Neural progenitor cell (in vitro differentiated cells): ENCODE data around the gene PJA1.

Source experiments
- CTCF ChIP-seq: fragments of 200-600 bp; sonication (generic); IDR thresholded peaks from 2 replicates; pipeline ENCODE4 v1.5.1; 2017; ENCODE audit warnings: antibody characterized with exemption, mild to moderate bottlenecking
- EZH2 ChIP-seq: fragments of 200-600 bp; sonication (generic); IDR thresholded peaks from 2 replicates; pipeline ENCODE4 v1.6.1; 2017; ENCODE audit warnings: antibody characterized with exemption, mild to moderate bottlenecking, moderate library complexity
- EZH2phosphoT487 ChIP-seq: fragments of 200-600 bp; sonication (generic); IDR thresholded peaks from 2 replicates; pipeline ENCODE4 v1.6.1; 2017; ENCODE audit warnings: antibody characterized with exemption

GRCh38 chrX:69203638-69204037, 38.4 kb upstream of the PJA1 start:
- TF ChIP-seq CTCF (no peak), EZH2 (no peak), EZH2phosphoT487 (no peak)
